Measurements from ENCODE around the gene NMD3. TPM values are rescaled to one million over a fixed set of nuclear protein-coding genes. Genes with fewer than 3 reads are reported as not detected.

The NMD3 gene
- polyA plus RNA-seq, 1 of the 3 experiments (the other 2 are of a cell fraction) = 15.1 TPM

GRCh38 chr3:161203485-161204098 is 17.5 kb upstream of the NMD3 start:
- Histone ChIP-seq H3K9me3 (no peaks in the 10 kb centered on the region), H3K9me2 (no peaks in the 10 kb centered on the region), H3K79me2 (ENCODE audit: insufficient read depth) (no peaks in the 10 kb centered on the region), H3F3A (replicated peaks; ENCODE audit: insufficient read depth) (no peaks in the 10 kb centered on the region), H3K4me3 (ENCODE audit: low read depth in 2 of 2, low read length in 1 of 2) (no peak overlapping the region), H3K4me2 (no peak overlapping the region), H3K9ac (no peak overlapping the region), H3K4me1 (ENCODE audit: control insufficient read depth in 1 of 2, insufficient read depth in 2 of 2, low read depth in 1 of 2, low read length in 1 of 2) (no peaks in the 10 kb centered on the region), H3K36me3 (replicated peaks in 1 of 2; ENCODE audit: control insufficient read depth in 1 of 2, insufficient read depth in 2 of 2, low read length in 1 of 2) (no peaks in the 10 kb centered on the region), H4K20me1 (ENCODE audit: insufficient read depth) (no peaks in the 10 kb centered on the region), H3K27ac (ENCODE audit: low read depth in 2 of 2, low read length in 1 of 2) (no peak overlapping the region), H3K27me3 (ENCODE audit: insufficient read depth) (no peaks in the 10 kb centered on the region), H2AFZ (ENCODE audit: low read depth) (no peak overlapping the region)
- no peak for DNase-seq
- ChIA-PET CTCF (no interaction called here), POLR2A (no interaction called here)
- WGBS (ENCODE audit: low lambda C conversion rate) = 54% methylated on average over 4 of the region's 4 CpGs
- no peak for TF ChIP-seq RCOR1 (IDR thresholded peaks at IDR 0.05; ENCODE audit: low read length)
- no peak for TF ChIP-seq CHD2 (IDR thresholded peaks at IDR 0.05; ENCODE audit: low read length, partially characterized antibody)
- TF ChIP-seq EP300 (IDR thresholded peaks at IDR 0.05; ENCODE audit: borderline replicate concordance in 1 of 2, low read depth in 1 of 2, low read length in 1 of 2) = no peak
- no peak for TF ChIP-seq NFIC (IDR thresholded peaks at IDR 0.05; ENCODE audit: borderline replicate concordance)
- no peak for TF ChIP-seq YY1 (IDR thresholded peaks at IDR 0.05; ENCODE audit: low read depth)
- TF ChIP-seq REST (IDR thresholded peaks at IDR 0.05; ENCODE audit: low read depth, low read length) = no peak
- TF ChIP-seq PBX3 (IDR thresholded peaks at IDR 0.05) = no peak
- TF ChIP-seq SIN3A (IDR thresholded peaks at IDR 0.05; ENCODE audit: borderline replicate concordance, low read depth, low read length) = no peak
- no peak for TF ChIP-seq RXRA (IDR thresholded peaks at IDR 0.05; ENCODE audit: borderline replicate concordance, low read depth)
- no peak for TF ChIP-seq RFX5 (IDR thresholded peaks at IDR 0.05; ENCODE audit: low read length)
- no peak for TF ChIP-seq GATA2 (CRISPR knock-in tag; IDR thresholded peaks at IDR 0.05)
- no peak for TF ChIP-seq SMC3 (IDR thresholded peaks at IDR 0.05; ENCODE audit: low read depth, low read length)
- no peak for TF ChIP-seq TEAD4 (IDR thresholded peaks at IDR 0.05; ENCODE audit: borderline replicate concordance, insufficient read depth)
- TF ChIP-seq ELF1 (IDR thresholded peaks at IDR 0.05) = no peak
- no peak for TF ChIP-seq TAF1 (IDR thresholded peaks at IDR 0.05; ENCODE audit: borderline replicate concordance, low read depth, low read length)
- TF ChIP-seq MXI1 (IDR thresholded peaks at IDR 0.05; ENCODE audit: low read depth, low read length) = no peak
- TF ChIP-seq NRF1 (IDR thresholded peaks at IDR 0.05; ENCODE audit: low read depth, low read length) = no peak

Data from SK-N-SH (cell line).